RWPE2 (cell line): Measurements from ENCODE around the gene TARBP1.

ENCODE experiments used
- ATAC-seq: fragments of 200-7000 bp; cut with Tn5 transposase; 3 replicates; pipeline ENCODE4 v1.9.1; 2021; ENCODE audit warnings: low read depth
- DNase-seq: peaks from one replicate; pipeline ENCODE4 v3.0.0-alpha.2; 2020; ENCODE audit warnings: low spot score
- H3K27ac ChIP-seq: fragments of 450-650 bp; 2 replicates; pipeline ENCODE4 v1.5.1; 2017; ENCODE audit warnings: mild to moderate bottlenecking; ENCODE audit not compliant: poor library complexity, severe bottlenecking
- H3K27me3 ChIP-seq: fragments of 250-450 bp; sonication (Bioruptor Pico); 2 replicates; pipeline ENCODE4 v1.5.1; 2021; ENCODE audit warnings: mild to moderate bottlenecking, moderate library complexity; ENCODE audit not compliant: insufficient read depth, poor library complexity, severe bottlenecking
- H3K36me3 ChIP-seq: fragments of 250-450 bp; sonication (Bioruptor Pico); 2 replicates; pipeline ENCODE4 v1.5.1; 2020; ENCODE audit warnings: low read depth, mild to moderate bottlenecking, moderate library complexity
- H3K4me1 ChIP-seq: fragments of 250-450 bp; sonication (Bioruptor Pico); 2 replicates; pipeline ENCODE4 v1.5.1; 2021; ENCODE audit warnings: mild to moderate bottlenecking, moderate library complexity; ENCODE audit not compliant: insufficient read depth, poor library complexity, severe bottlenecking
- H3K4me3 ChIP-seq: fragments of 250-450 bp; sonication (Bioruptor Pico); 2 replicates; pipeline ENCODE4 v1.5.1; 2021; ENCODE audit warnings: mild to moderate bottlenecking, moderate library complexity; ENCODE audit not compliant: severe bottlenecking
- H3K9me3 ChIP-seq: fragments of 250-450 bp; sonication (Bioruptor Pico); 2 replicates; pipeline ENCODE4 v1.5.1; 2021; ENCODE audit warnings: mild to moderate bottlenecking, moderate library complexity; ENCODE audit not compliant: severe bottlenecking
- TF ChIP-seq, protein P1 (sequence below): fragments of 450-650 bp; IDR thresholded peaks from one replicate; pipeline ENCODE4 v1.5.1; 2017; ENCODE audit warnings: mild to moderate bottlenecking, moderate library complexity; ENCODE audit not compliant: poor library complexity, severe bottlenecking

The TARBP1 gene

GRCh38 chr1:234489007-234489697, 10.2 kb upstream of the TARBP1 start:
- DNase-seq, result no peak
- ATAC-seq, result peak; percentile 54; the same call in 2 of the 3 replicates
- Histone ChIP-seq H3K36me3 (no peaks in the 10 kb centered on the region), H3K27ac (no peak overlapping the region), H3K4me1 (no peaks in the 10 kb centered on the region), H3K27me3 (no peaks in the 10 kb centered on the region), H3K9me3 (no peaks in the 10 kb centered on the region), H3K4me3 (no peak overlapping the region)
- TF ChIP-seq, protein P1, sequence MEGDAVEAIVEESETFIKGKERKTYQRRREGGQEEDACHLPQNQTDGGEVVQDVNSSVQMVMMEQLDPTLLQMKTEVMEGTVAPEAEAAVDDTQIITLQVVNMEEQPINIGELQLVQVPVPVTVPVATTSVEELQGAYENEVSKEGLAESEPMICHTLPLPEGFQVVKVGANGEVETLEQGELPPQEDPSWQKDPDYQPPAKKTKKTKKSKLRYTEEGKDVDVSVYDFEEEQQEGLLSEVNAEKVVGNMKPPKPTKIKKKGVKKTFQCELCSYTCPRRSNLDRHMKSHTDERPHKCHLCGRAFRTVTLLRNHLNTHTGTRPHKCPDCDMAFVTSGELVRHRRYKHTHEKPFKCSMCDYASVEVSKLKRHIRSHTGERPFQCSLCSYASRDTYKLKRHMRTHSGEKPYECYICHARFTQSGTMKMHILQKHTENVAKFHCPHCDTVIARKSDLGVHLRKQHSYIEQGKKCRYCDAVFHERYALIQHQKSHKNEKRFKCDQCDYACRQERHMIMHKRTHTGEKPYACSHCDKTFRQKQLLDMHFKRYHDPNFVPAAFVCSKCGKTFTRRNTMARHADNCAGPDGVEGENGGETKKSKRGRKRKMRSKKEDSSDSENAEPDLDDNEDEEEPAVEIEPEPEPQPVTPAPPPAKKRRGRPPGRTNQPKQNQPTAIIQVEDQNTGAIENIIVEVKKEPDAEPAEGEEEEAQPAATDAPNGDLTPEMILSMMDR, result peak; percentile 14

GRCh38 chr1:234488054-234489006, 9.4 kb upstream of the TARBP1 start:
- Histone ChIP-seq H3K4me1 (no peaks in the 10 kb centered on the region), H3K36me3 (no peaks in the 10 kb centered on the region), H3K27ac (no peak overlapping the region), H3K9me3 (no peaks in the 10 kb centered on the region), H3K27me3 (no peaks in the 10 kb centered on the region), H3K4me3 (no peak overlapping the region)
- DNase-seq, result no peak
- ATAC-seq, result no peak
- TF ChIP-seq, protein P1, result no peak

DNA sequence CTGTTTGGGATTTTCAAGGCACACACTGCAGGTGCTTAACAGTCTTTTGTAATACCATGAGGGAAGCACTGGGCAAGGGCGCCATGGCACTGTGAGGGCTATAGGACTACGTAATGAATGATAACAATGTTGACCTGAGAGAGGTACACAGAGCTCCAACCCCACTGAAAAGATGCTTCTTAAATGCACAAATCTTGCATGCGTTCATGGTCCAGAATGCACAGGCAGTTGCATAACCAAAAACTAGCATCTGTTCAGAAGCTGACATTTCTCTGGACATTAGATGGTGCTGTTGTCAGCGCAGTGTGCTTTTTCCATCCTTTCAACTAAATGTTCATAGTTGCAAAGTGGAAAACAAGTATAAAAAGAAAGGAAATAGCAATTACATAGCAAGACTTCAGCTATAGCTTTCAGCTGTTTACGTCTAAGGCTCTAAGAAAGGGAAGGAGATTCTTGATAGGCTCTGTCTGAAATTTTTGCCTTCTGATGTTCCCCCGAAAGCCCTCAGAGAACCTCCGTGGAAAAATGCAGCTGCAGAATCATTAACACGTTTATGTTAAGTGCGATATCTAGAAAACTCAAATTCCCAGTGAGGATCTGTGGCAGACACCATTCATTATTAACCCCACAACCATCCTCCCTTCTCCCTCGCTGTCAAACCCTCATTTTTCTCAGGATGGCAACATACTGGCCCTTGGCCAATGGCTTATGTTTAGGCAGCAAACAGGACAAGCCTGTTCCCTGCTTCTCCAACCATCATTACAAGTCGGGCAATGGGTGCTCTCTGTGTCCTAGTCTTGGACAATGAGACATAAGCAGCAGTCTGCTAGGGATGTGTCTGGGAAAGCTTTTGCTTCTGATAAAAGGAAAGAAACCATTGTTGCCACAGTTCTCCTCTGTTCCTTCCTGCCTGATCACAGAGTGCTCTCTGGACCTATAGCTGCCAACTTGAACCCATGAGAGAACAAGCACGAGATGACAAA, 8.2 kb upstream of the TARBP1 start:
- no peak overlapping the region for H3K27ac ChIP-seq

DNA sequence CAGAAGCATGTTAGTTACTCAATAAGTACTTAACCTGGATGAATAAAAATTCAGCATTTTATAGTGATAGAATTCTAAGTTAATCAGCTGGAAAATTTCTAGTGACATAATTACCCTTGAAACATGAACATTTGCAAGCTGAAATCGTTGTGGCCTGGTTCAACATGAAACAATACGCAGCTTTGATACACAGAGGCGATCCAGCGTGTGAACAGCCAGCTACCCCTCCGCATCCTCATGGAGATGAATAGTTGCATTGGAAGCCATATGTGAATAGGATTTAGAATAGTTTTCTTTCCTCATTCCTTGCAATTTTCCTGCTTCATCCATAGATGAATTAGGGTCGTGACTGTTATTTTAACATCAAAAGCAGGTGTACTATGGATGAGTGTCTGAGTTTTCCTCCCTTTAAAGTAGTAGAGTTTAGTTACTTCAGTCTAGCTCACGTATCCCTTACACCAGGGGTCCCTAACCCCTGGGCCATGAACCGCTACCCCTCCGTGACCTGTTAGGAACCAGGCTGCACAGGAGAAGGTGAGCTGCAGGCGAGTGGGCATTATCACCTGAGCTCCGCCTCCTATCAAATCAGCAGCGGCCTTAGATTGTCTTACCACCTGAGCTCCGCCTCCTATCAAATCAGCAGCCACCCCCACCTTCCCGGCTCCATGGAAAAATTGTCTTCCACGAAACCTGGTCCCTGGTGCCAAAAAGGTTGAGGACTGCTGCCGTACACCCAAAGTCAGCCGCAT, 6.2 kb upstream of the TARBP1 start:
- TF ChIP-seq, protein P1, result no peak
- ATAC-seq (no peak), DNase-seq (no peak)
- H3K9me3 ChIP-seq, result no peaks in the 10 kb centered on the region
- no peaks in the 10 kb centered on the region for H3K27me3 ChIP-seq
- H3K4me3 ChIP-seq, result no peak overlapping the region
- no peak overlapping the region for H3K27ac ChIP-seq
- H3K4me1 ChIP-seq, result no peaks in the 10 kb centered on the region
- H3K36me3 ChIP-seq, result no peaks in the 10 kb centered on the region

More for the DNA sequence above, 8.2 kb upstream of the TARBP1 start:
- H3K4me1 ChIP-seq, result no peaks in the 10 kb centered on the region
- H3K4me3 ChIP-seq, result no peak overlapping the region
- no peaks in the 10 kb centered on the region for H3K27me3 ChIP-seq
- DNase-seq (no peak), ATAC-seq (peak; percentile 67)
- no peaks in the 10 kb centered on the region for H3K9me3 ChIP-seq
- H3K36me3 ChIP-seq, result no peaks in the 10 kb centered on the region
- TF ChIP-seq, protein P1, result peak; percentile 68
